Measurements from ENCODE around the gene FILIP1.

DNA sequence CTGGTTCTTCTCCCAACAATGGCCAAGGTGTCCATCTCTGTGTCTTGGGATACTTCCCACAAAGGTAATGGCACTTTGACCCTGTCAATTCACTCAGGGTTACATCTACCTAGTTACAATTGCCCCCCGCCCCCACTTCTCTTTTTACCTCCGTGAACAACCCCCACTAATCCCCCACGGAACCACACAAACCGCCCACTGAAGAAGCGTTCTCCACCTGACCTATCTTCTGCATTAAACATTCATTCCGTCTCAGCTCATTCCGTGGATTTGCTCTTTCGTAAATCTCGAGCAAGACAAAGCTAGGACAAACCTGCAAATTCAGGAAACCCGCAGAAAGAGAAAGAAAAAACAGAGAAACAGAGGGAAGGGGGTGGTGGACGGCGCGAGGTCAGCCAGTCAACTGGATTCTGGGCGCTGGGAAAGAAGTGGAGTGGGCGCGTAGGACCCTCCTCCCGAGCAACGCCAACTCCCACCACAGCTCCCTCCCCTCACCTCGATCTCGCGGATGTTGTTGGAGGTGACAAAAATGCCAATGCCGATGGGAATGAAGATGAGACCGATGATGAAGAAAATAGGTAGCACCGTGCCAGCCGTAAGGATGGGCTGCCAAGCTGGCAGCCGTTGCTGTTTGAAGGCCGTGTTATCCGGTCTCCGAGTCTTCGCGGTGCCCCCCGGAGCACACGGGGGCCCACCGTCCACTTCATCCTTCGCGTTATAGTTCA, 209.5 kb downstream of the FILIP1 start:
- TF ChIP-seq CTCF (conservative IDR thresholded peaks at IDR 0.05; ENCODE audit: low read length) (no peak), EZH2phosphoT487 (IDR thresholded peaks at IDR 0.05; ENCODE audit: borderline replicate concordance, low read depth, low read length) (no peak)

Measured in OCI-LY7 (cell line).